ENCODE data around the gene RCOR1.

Gene RCOR1

GRCh38 chr14:102697501-102697900 is 105.1 kb downstream of the RCOR1 start:
- TF ChIP-seq CTCF (conservative IDR thresholded peaks at IDR 0.05; ENCODE audit: low read length), result no peak

GRCh38 chr14:102699416-102700110 is 107.1 kb downstream of the RCOR1 start:
- DNase-seq (ENCODE audit: low read depth), result no peak
- H3K4me3 ChIP-seq (ENCODE audit: low read length), result no peak overlapping the region
- TF ChIP-seq CTCF (conservative IDR thresholded peaks at IDR 0.05; ENCODE audit: low read length), result no peak

More at GRCh38 chr14:102697501-102697900, 105.1 kb downstream of the RCOR1 start:
- no peak for DNase-seq (ENCODE audit: low read depth)
- no peak overlapping the region for H3K4me3 ChIP-seq (ENCODE audit: low read length)

- no peak overlapping the region for H3K4me3 ChIP-seq (ENCODE audit: low read length)
- no peak for DNase-seq (ENCODE audit: low read depth)
- no peak for TF ChIP-seq CTCF (conservative IDR thresholded peaks at IDR 0.05; ENCODE audit: low read length)
Measured at GRCh38 chr14:102708494-102708893, 116.0 kb downstream of the RCOR1 start.

GRCh38 chr14:102711207-102711606 is 118.8 kb downstream of the RCOR1 start:
- no peak overlapping the region for H3K4me3 ChIP-seq (ENCODE audit: low read length)
- no peak for DNase-seq (ENCODE audit: low read depth)
- no peak for TF ChIP-seq CTCF (conservative IDR thresholded peaks at IDR 0.05; ENCODE audit: low read length)

- H3K4me3 ChIP-seq (ENCODE audit: low read length), result no peak overlapping the region
- TF ChIP-seq CTCF (conservative IDR thresholded peaks at IDR 0.05; ENCODE audit: low read length), result no peak
- no peak for DNase-seq (ENCODE audit: low read depth)
Measured at GRCh38 chr14:102711946-102712345, 119.5 kb downstream of the RCOR1 start.

GRCh38 chr14:102717276-102717675 is 124.8 kb downstream of the RCOR1 start:
- no peak for DNase-seq (ENCODE audit: low read depth)
- H3K4me3 ChIP-seq (ENCODE audit: low read length), result no peak overlapping the region
- no peak for TF ChIP-seq CTCF (conservative IDR thresholded peaks at IDR 0.05; ENCODE audit: low read length)

- no peak overlapping the region for H3K4me3 ChIP-seq (ENCODE audit: low read length)
- no peak for TF ChIP-seq CTCF (conservative IDR thresholded peaks at IDR 0.05; ENCODE audit: low read length)
- no peak for DNase-seq (ENCODE audit: low read depth)
Measured at GRCh38 chr14:102722646-102723045, 130.2 kb downstream of the RCOR1 start.
